ENCODE data around the gene CYTH2.

GRCh38 chr19:48479686-48480085, 10.5 kb downstream of the CYTH2 start:
- TF ChIP-seq CTCF (conservative IDR thresholded peaks at IDR 0.05; ENCODE audit: low read length) (no peak), EZH2phosphoT487 (IDR thresholded peaks at IDR 0.05; ENCODE audit: borderline replicate concordance, low read depth, low read length) (no peak)
